ENCODE data around the gene CEP164.

The CEP164 gene

DNA sequence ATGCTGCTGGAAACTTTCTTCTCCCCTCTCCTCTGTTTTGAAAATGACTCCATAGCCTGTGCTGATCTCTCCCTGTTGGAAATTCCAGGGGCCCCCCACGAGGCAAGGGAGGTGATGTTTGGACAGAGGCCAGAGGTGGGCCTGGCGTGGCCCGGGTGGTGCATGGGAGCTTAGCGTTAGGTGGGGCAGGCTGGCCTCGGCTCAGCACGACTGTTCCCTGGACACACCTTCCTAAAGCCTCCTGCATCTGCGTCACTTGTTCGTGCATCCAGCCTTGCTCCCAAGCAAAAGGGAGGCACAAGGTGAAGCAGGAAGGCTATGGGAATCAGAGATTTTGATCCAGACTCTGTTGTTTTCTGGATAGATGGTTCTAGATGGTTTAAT lies 135.2 kb downstream of the CEP164 start:
- no peak for DNase-seq (ENCODE audit: low spot score)

Measured in COLO829 (cell line).